ENCODE data around the gene FAM24A.

The FAM24A gene

DNA sequence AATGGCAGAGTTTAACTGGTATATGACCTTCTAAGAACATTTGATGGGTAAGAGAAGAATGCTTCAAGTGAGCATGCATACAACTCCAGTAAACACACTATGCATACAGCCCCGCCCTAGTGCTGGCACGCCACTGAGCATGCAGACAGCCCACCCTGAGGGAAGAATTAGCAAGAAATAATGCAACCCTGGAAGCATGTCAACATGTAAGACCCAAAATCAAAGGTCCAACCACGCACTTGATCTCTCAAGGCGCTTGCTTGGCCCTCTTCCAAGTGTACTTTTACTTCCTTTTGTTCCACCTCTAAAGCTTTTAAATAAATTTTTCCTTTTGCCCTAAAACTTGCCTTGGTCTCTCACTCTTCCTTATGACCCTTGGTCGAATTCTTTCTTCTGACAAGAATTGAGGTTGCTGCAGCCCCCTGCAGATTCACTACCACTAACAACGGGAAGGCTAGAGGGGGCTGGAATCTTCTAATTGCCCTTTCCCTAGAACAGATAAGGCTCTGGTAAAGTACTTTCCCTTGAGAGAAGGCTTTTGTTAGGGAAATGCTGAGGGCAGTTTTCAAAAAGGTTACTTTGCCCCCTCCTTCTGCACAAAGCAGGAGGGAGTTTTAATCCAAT lies 34.5 kb upstream of the FAM24A start:
- no peak overlapping the region for H3K4me3 ChIP-seq (ENCODE audit: low read depth, low read length)
- ChIA-PET CTCF (no interaction called here), POLR2A (no interaction called here)
- DNase-seq (ENCODE audit: low read depth, low spot score) = no peak
- TF ChIP-seq, protein P1, sequence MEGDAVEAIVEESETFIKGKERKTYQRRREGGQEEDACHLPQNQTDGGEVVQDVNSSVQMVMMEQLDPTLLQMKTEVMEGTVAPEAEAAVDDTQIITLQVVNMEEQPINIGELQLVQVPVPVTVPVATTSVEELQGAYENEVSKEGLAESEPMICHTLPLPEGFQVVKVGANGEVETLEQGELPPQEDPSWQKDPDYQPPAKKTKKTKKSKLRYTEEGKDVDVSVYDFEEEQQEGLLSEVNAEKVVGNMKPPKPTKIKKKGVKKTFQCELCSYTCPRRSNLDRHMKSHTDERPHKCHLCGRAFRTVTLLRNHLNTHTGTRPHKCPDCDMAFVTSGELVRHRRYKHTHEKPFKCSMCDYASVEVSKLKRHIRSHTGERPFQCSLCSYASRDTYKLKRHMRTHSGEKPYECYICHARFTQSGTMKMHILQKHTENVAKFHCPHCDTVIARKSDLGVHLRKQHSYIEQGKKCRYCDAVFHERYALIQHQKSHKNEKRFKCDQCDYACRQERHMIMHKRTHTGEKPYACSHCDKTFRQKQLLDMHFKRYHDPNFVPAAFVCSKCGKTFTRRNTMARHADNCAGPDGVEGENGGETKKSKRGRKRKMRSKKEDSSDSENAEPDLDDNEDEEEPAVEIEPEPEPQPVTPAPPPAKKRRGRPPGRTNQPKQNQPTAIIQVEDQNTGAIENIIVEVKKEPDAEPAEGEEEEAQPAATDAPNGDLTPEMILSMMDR (IDR thresholded peaks at IDR 0.05; ENCODE audit: insufficient read depth, low read length, missing control alignments) = no peak

DNA sequence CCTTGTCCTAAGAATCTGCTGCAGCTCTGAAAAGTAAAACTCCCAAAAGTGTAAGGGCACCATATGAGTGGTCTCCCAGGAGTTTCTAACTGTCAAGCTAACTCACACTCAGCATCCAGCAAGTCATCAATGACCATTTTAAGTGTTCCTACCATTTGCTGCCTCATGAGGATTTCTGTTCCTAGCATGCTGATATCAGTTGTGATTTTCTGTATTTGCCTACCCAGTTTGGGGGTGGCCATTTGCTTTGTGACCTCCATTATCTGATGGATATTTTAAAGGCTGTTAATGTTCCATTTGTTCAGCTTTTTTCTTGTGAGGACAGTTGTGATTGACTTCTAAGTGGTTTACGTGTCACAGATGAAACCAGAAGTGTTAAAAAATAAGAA lies 33.9 kb upstream of the FAM24A start:
- H3K4me3 ChIP-seq (ENCODE audit: low read depth, low read length) = no peak overlapping the region
- ChIA-PET POLR2A (no interaction called here), CTCF (no interaction called here)
- TF ChIP-seq, protein P1 (IDR thresholded peaks at IDR 0.05; ENCODE audit: insufficient read depth, low read length, missing control alignments) = no peak
- no peak for DNase-seq (ENCODE audit: low read depth, low spot score)

DNA sequence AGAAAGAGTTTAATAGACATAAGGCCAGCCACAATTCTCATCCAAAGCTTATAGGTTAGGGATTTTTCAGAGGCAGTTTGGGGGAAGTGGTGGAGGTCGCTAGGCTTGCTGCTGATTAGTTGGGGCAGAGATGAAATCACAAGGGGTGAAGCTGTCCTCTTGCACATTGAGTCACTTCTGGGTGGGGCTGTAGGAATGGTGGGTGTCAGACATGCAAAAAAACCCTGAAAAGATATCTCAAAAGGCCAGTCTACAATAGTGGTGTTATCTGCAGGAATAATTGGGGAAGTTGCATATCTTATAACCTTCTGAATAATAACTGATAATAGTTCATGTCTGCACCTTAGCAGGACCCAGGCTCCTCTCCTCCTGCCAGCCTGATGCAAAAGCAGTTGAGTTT lies 33.1 kb upstream of the FAM24A start:
- POLR2A ChIA-PET = no interaction called here
- no peak for DNase-seq (ENCODE audit: low read depth, low spot score)
- CTCF ChIA-PET = no interaction called here
- TF ChIP-seq, protein P1 (IDR thresholded peaks at IDR 0.05; ENCODE audit: insufficient read depth, low read length, missing control alignments) = no peak
- H3K4me3 ChIP-seq (ENCODE audit: low read depth, low read length) = no peak overlapping the region

DNA sequence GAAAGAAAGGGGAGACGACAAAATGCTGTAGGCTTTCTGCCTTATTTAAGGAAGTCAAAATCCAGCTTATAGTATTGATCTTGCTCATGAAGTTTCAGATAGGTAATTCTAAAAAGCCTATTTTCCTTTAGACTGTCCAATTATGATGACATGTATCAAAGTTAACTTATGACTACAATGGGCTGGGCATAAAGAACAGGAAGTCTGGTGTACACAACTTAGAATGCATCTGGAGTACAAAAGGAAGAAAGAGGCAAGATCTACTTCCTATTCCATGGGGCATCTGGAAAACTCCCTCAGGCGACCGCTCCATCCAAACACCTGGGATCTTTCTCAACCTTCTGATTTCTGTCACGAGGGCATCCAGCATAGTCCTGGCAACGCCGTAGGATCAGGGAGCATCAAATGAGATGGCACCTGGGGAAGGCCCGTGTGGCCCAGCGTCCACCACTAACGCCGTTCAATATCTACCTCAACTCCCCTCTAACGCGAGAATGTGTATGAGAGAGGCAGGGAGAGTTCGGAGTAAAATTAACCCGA lies 31.5 kb upstream of the FAM24A start:
- TF ChIP-seq, protein P1 (IDR thresholded peaks at IDR 0.05; ENCODE audit: insufficient read depth, low read length, missing control alignments) = no peak
- no peak for DNase-seq (ENCODE audit: low read depth, low spot score)
- CTCF ChIA-PET = no interaction called here

DNA sequence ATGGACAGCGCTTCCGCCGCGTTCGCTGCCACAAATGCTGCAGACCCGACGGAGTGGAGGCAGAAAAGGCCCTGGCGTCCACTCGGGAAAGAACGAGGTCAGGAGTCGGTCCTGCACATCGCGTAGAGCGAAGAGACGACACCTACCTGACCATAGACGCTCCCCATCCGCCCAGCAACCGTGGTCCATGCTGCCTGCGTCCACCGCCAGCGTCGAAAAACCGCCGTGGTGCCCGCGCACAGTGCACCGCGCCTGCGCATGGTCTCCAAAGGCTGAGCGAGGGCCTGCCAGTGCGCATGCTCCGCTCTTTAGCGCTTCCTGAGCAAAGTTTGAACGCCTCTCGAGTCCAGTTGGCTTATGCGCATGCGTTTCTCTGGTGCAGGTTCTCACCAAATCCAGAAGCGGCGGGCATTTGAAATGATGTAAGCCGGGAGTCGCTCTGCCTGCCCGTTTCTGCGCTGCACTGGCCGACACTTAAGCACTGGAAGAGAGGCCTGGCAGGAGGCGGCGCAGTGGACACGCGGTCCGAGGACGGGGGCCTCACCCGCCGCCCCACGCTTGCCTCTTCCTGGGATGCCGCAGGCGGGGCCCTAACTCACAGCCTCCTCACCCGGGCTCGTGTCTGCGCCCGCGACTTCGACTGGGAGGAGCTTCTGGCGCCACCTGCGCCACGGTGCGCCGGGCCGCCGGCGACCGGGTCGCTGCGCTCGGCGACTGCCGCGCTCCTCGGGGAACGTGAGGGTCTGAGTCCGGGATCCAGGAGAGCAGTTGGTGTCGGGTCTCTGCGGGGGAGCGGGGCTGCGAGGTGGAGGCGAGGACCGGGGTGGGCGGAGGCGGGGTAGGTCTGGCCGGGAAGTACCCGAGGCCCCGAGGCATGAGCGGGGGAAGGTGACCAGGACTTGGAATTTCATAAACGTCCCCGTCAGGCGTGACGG lies 30.8 kb upstream of the FAM24A start, which contains the start of gene FAM24B:
TSS of gene FAM24B (minus strand) at position 243 of the 935 bp plus-strand sequence. CDS start 29,066 bp downstream, outside the sequence.
- CTCF ChIA-PET = no interaction called here
- H3K4me3 ChIP-seq (ENCODE audit: low read depth, low read length) = peak within 1 kb of the TSS; percentile 75
- POLR2A ChIA-PET = no interaction called here
- DNase-seq (ENCODE audit: low read depth, low spot score) = peak; percentile 84
- TF ChIP-seq, protein P1 (IDR thresholded peaks at IDR 0.05; ENCODE audit: insufficient read depth, low read length, missing control alignments) = no peak

More for the DNA sequence above, 31.5 kb upstream of the FAM24A start:
- H3K4me3 ChIP-seq (ENCODE audit: low read depth, low read length) = peak overlapping the region; percentile 75
- POLR2A ChIA-PET = no interaction called here

DNA sequence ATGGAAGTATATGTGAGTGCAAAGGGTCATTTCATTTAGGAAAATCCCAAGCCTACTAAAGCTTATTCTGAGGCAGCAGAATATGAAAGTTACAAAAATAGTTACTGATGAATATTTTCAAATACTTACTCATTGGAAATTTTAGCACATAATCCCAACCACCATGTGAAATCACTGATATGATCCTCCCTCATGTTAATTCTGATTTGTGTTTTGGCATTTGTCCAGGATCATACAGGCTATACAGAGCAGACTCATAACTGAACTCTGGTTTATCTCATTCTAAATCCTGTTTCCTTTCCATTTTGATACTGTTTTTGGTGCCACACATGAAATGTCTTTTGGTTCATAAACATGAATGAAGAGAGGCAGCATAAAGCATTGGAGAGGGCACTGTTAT lies 27.6 kb upstream of the FAM24A start:
- ChIA-PET POLR2A (no interaction called here), CTCF (no interaction called here)
- H3K4me3 ChIP-seq (ENCODE audit: low read depth, low read length) = no peak overlapping the region
- TF ChIP-seq, protein P1 (IDR thresholded peaks at IDR 0.05; ENCODE audit: insufficient read depth, low read length, missing control alignments) = no peak
- no peak for DNase-seq (ENCODE audit: low read depth, low spot score)
